Thymus (tissue), 11 donors: Measurements from ENCODE around the gene CTCF. TPM values are rescaled to one million over a fixed set of nuclear protein-coding genes. Genes with fewer than 3 reads are reported as not detected.

Experiments used
- DNase-seq, 9 donors: peaks; one replicate each; pipeline ENCODE4 v3.0.0-alpha.2; 2013; ENCODE audit warnings: low spot score in 9 of 9, low read depth in 6 of 9, missing footprints in 1 of 9
- H3K27ac ChIP-seq, 2 donors: one replicate each; pipeline ENCODE4 v1.5.1; 2013; ENCODE audit warnings: control low read depth in 1 of 2, low read depth in 1 of 2, low read length in 1 of 2, mild to moderate bottlenecking in 1 of 2, moderate library complexity in 1 of 2
- H3K27me3 ChIP-seq, 2 donors: one replicate each; pipeline ENCODE4 v1.5.1; 2013; ENCODE audit warnings: low read length in 1 of 2; ENCODE audit not compliant: control insufficient read depth in 2 of 2, insufficient read depth in 1 of 2
- H3K36me3 ChIP-seq, 2 donors: one replicate each; pipeline ENCODE4 v1.5.1; 2013; ENCODE audit warnings: low read length in 1 of 2, mild to moderate bottlenecking in 1 of 2, moderate library complexity in 1 of 2; ENCODE audit not compliant: control insufficient read depth in 2 of 2, insufficient read depth in 2 of 2
- H3K4me1 ChIP-seq, 2 donors: one replicate each; pipeline ENCODE4 v1.5.1; 2013; ENCODE audit warnings: low read length in 2 of 2; ENCODE audit not compliant: control insufficient read depth in 2 of 2, insufficient read depth in 2 of 2
- H3K4me3 ChIP-seq, 2 donors: one replicate each; pipeline ENCODE4 v1.5.1; 2013; ENCODE audit warnings: low read length in 2 of 2, control low read depth in 1 of 2, mild to moderate bottlenecking in 1 of 2
- H3K9me3 ChIP-seq, 2 donors: one replicate each; pipeline ENCODE4 v1.5.1; 2013; ENCODE audit warnings: low read length in 1 of 2, mild to moderate bottlenecking in 1 of 2; ENCODE audit not compliant: control insufficient read depth in 2 of 2, insufficient read depth in 1 of 2
- WGBS: extraction: QIAGEN DNeasy Blood & Tissue Kit; methylation state at CpG from one replicate; pipeline ENCODE4 v1.1.7; 2013; 5-methylcytosine and 5-hydroxymethylcytosine counted together
- polyA plus RNA-seq: library from polyadenylated mRNA; stranded (reverse); fragments of 200-250 nt; gene quantifications from one replicate; pipeline ENCODE4 v1.2.3, GENCODE V29; 2013
- total RNA-seq: library from RNA; stranded (reverse); fragments of 120-200 nt; gene quantifications from one replicate; pipeline ENCODE4 v1.2.4, GENCODE V29; 2013
- donor health status: healthy.

The CTCF gene
- total and polyA plus RNA-seq, 2 donors: 44.5 to 61.0 TPM

GRCh38 chr16:67563708-67564468 lies 1.6 kb downstream of the CTCF start:
- H3K27ac ChIP-seq: peak overlapping the region; percentile 100
- peaks cover 3 to 17% of the 10 kb centered on the region in 2 donors for H3K36me3 ChIP-seq
- peaks cover 14 to 47% of the 10 kb centered on the region in 2 donors for H3K4me1 ChIP-seq
- WGBS: under 1% methylated on average over 20 of the region's 20 CpGs
- H3K9me3 ChIP-seq: no peaks in the 10 kb centered on the region
- H3K4me3 ChIP-seq: peak overlapping the region; percentile 62 to 98
- DNase-seq: peak in 5 of 9 donors; percentile 30 to 76 (median 50)
- no peaks in the 10 kb centered on the region for H3K27me3 ChIP-seq

DNA sequence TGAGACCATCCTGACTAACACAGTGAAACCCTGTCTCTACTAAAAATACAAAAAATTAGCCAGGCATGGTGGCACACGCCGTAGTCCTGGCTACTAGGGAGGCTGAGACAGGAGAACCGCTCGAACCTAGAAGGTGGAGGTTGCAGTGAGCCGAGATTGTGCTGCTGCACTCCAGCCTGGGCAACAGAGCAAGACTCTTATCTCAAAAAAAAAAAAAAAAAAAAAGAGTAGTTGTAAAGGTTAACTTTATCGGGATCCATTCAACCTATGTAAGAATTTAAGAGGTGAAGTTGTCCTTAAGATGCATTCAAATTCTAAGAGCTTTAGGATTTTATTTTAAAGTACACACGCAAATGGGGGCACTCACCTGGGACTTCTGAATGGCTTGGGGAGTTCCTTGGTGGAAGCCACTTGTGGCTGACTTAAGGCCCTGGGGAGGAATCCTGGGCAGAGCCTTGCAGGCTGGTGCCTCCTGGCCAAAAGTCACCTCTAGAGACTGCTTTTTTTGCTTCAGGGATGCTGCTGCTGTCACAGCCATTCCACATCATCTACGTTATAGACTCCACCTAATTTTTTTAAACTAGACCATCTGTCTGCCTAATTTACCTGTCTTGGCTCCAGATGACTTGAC lies 3.3 kb downstream of the CTCF start:
- Histone ChIP-seq H3K4me1 (peaks cover 14 to 32% of the 10 kb centered on the region in 2 donors), H3K9me3 (no peaks in the 10 kb centered on the region), H3K36me3 (peaks cover 3 to 11% of the 10 kb centered on the region in 2 donors), H3K27ac (peak overlapping the region in 1 of 2 donors; percentile 36), H3K4me3 (no peak overlapping the region), H3K27me3 (no peaks in the 10 kb centered on the region)
- 92% methylated on average over 8 of the region's 8 CpGs for WGBS
- DNase-seq: no peak

- no peak overlapping the region for H3K27ac ChIP-seq
- no peak for DNase-seq
- no peaks in the 10 kb centered on the region for H3K27me3 ChIP-seq
- no peak overlapping the region for H3K4me3 ChIP-seq
- peaks cover 2 to 3% of the 10 kb centered on the region in 2 donors for H3K4me1 ChIP-seq
- no peaks in the 10 kb centered on the region for H3K9me3 ChIP-seq
- over 99% methylated on average over 2 of the region's 2 CpGs for WGBS
- H3K36me3 ChIP-seq: peaks cover 35 to 53% of the 10 kb centered on the region in 2 donors
Measured at GRCh38 chr16:67571464-67571863, 9.1 kb downstream of the CTCF start.

DNA sequence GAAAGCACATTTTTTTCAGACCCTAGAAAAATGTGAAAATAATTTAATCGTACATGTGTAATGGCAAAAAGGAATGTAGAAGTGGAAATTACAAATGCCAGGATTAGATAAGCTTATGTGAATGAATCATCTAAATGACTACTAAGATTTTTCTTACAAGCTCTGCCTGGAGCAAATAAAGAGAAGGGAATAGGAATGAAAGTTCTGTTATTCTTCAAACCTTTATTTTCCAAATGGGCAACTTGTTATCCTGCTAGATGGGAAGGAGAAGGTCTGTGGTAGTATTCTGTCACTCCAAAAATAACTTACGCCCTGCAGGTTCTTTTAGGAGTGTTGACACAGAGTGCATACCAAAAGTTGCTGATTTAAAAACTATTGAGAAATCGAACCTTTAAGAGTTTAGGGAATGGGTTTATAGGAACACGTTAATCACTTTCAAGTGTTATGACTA lies 9.7 kb downstream of the CTCF start:
- over 99% methylated on average over 4 of the region's 4 CpGs for WGBS

GRCh38 chr16:67579686-67580085 lies 17.4 kb downstream of the CTCF start:
- no peaks in the 10 kb centered on the region for H3K4me1 ChIP-seq

More for the DNA sequence above, 9.7 kb downstream of the CTCF start:
- Histone ChIP-seq H3K36me3 (peaks cover 31 to 53% of the 10 kb centered on the region in 2 donors), H3K27ac (no peak overlapping the region), H3K4me1 (peaks cover 0 to 3% of the 10 kb centered on the region in 2 donors), H3K9me3 (no peaks in the 10 kb centered on the region), H3K27me3 (no peaks in the 10 kb centered on the region), H3K4me3 (no peak overlapping the region)
- DNase-seq: no peak

DNA sequence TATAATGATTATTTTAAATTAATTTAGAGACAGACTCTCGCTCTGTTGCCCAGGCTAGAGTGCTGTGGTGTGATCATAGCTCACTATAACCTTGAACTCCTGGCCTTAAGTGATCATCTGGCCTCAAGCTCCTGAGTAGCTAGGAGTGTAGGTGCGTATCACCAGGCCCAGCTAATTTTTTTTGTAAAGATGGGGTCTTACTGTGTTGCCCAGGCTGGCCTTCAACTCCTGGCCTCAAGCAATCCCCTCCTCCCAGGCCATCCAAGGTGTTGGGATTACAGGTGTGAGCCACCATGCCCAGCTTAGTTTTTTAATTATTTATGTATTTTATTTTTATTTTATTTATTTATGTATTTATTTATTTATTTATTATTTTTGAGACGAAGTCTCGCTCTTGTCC lies 17.9 kb downstream of the CTCF start:
- H3K9me3 ChIP-seq: no peaks in the 10 kb centered on the region
- no peak for DNase-seq
- H3K36me3 ChIP-seq: peaks cover 26 to 54% of the 10 kb centered on the region in 2 donors
- H3K27me3 ChIP-seq: no peaks in the 10 kb centered on the region
- 99% methylated on average over 4 of the region's 4 CpGs for WGBS
- no peaks in the 10 kb centered on the region for H3K4me1 ChIP-seq
- H3K4me3 ChIP-seq: no peak overlapping the region
- no peak overlapping the region for H3K27ac ChIP-seq

More at GRCh38 chr16:67579686-67580085, 17.4 kb downstream of the CTCF start:
- no peaks in the 10 kb centered on the region for H3K9me3 ChIP-seq
- H3K27ac ChIP-seq: no peak overlapping the region
- DNase-seq: no peak
- H3K36me3 ChIP-seq: peaks cover 32 to 57% of the 10 kb centered on the region in 2 donors
- no peaks in the 10 kb centered on the region for H3K27me3 ChIP-seq
- no peak overlapping the region for H3K4me3 ChIP-seq
- 89% methylated on average over 4 of the region's 4 CpGs for WGBS

- Histone ChIP-seq H3K4me1 (peaks cover 0 to under 1% of the 10 kb centered on the region in 2 donors), H3K9me3 (no peaks in the 10 kb centered on the region), H3K27ac (no peak overlapping the region), H3K4me3 (no peak overlapping the region), H3K36me3 (peaks cover 18 to 55% of the 10 kb centered on the region in 2 donors), H3K27me3 (no peaks in the 10 kb centered on the region)
- WGBS: over 99% methylated on average over 4 of the region's 4 CpGs
- DNase-seq: no peak
Measured at GRCh38 chr16:67593288-67593687, 31.0 kb downstream of the CTCF start.

- DNase-seq: no peak
- no peak overlapping the region for H3K27ac ChIP-seq
- no peaks in the 10 kb centered on the region for H3K4me1 ChIP-seq
- H3K36me3 ChIP-seq: peaks cover 14 to 55% of the 10 kb centered on the region in 2 donors
- no peaks in the 10 kb centered on the region for H3K9me3 ChIP-seq
- no peak overlapping the region for H3K4me3 ChIP-seq
- H3K27me3 ChIP-seq: no peaks in the 10 kb centered on the region
Measured at GRCh38 chr16:67593701-67594100, 31.4 kb downstream of the CTCF start.

DNA sequence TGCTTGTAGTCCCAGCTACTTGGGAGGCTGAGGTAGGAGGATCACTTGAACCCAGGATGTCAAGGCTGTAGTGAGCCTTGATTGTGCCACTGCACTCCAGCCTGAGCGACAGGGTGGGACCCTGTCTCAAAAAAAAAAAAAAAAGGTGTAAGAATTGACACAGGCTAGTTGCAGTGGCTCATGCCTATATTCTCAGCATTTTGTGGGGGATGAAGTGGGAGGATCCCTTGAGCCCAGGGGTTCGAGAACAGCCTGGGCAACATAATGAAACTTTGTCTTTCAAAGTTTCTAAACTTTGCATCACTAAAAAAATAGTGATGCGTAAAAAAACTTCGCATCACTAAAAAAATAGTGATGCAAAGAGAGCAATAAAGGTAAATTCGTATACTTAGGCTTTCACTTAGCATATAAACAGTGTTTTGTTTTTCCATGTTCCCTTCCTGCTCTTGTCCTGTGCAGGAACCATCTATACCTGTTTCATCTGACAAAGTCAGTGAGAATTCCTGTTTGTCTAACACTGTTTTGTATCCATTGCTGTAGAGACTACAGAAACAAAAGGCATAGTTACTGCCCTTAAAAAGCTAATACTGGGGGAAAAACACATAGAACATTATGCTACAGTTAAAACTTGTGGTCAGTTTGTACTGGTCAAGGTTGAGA lies 32.1 kb downstream of the CTCF start:
- no peak for DNase-seq
- H3K36me3 ChIP-seq: peaks cover 11 to 52% of the 10 kb centered on the region in 2 donors

More for the DNA sequence above, 32.1 kb downstream of the CTCF start:
- 88% methylated on average over 5 of the region's 5 CpGs for WGBS
- H3K4me3 ChIP-seq: no peak overlapping the region
- no peak overlapping the region for H3K27ac ChIP-seq
- H3K27me3 ChIP-seq: no peaks in the 10 kb centered on the region
- H3K9me3 ChIP-seq: no peaks in the 10 kb centered on the region
- H3K4me1 ChIP-seq: no peaks in the 10 kb centered on the region
